Superior temporal gyrus (tissue), 1 donor: Measurements from ENCODE around the gene CHPF.

Experiments used
- DNase-seq: peaks from one replicate; pipeline ENCODE4 v3.0.0-alpha.2; 2016; ENCODE audit errors: extremely low spot score

The CHPF gene

DNA sequence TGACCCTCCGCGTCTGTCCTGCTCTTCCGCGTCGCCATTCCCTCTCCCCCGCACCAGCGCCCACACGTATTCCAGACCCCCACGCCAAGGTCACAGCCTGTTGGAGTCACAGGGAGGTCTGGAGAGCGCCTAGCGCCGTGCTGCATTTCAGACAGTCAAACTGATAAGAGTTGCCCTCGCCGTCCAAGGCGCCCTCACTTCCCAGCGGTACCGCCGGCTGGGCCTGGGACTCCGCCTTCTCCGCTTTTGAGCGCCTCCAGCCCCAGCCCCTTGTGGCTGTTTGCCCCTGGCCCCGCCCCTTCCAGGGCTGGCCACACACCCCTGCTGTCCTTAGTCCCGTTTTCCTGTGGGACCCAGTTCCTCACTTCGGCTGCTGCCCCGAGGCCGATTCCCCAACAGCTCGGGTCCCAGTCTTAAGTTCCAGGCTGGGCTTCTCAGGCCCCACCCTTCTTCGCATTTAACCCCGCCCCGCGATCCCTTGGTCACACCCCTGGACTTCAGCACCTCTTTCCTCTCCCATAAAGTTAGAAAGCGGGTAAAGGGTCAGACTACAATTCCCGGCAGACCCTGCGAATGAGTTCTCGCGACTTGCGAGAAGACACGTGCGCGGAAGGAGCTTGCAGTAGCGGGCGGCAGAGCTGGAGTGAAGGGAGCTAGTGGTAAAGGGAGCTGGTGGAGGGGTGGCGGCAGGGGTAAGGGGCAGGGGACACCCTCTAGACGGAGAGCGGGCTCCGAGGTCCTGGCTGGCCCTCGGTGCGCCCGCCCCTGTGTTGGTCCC is 45.1 kb downstream of the CHPF start, which contains the start of gene GMPPA:
Gene GMPPA (plus strand): TSS at position 612 of the 778 bp plus-strand sequence. CDS start 1,085 bp downstream, outside the sequence.
- DNase-seq: peak; percentile 95

DNA sequence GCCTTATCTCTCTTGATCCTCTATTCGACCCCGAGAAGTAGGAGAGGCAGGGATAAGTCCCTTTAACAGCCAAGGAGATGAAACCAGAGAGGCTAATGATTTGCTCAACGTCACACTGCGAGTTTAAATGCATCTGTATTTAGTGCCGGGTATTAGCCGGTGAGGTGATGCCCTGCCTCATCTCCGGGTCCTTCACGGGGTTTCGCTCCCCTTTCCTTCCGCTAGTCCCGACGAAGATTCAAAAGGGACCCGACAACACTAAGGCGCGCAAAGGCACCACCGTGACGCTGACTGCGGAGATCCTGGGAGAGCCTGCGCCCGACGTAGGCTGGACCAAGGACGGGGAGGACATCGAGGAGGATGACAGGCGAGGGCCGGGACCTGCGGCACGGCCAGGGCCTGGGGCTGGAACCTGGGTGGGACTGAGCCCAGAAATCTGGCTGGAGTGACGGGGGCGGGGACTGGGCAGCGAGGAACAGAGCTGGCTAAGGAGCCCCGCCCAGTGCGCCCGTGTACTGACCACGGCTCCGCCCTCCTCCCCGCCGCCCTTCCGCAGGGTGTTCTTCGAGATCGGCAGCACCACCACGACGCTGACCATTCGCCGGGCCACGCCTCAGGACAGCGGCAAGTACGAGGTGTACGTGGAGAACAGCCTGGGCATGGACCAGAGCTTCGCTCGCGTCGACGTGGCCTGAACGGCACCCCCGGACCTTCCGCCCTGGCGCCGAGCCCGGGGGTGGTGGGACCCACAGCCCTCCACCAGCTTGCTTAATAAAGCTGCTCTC is 45.9 kb downstream of the CHPF start:
- DNase-seq: no peak

DNA sequence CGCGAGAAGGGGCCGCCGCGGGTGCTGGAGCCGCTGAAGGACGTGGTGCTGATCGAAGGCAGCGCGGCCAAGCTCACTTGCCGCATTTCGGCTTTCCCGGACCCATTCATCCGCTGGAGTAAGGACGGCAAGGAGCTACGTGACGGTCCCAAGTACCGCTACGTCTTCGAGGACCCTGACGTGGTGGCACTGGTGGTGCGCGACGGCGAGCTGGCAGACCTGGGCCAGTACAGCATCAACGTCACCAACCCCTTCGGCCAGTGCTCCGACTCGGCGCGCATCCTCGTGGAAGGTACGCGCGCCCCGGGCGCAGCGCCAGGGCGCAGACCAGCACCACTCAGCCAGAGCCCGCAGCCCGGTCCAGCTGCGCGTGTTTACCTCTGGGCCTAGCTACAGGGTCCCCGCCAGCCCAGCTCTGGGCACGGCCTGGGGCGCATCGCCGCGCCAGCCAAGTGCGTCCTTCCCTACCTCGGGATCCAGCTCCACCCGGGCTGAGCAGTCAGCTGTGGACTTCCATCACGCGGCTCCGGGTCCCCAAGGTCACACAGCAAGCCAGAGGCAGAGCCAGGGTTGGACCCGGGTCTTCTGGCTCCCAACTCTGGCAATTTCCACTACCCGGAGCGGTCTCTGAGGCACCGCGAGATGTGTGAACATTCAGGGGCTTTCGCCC is 46.6 kb downstream of the CHPF start:
- no peak for DNase-seq

DNA sequence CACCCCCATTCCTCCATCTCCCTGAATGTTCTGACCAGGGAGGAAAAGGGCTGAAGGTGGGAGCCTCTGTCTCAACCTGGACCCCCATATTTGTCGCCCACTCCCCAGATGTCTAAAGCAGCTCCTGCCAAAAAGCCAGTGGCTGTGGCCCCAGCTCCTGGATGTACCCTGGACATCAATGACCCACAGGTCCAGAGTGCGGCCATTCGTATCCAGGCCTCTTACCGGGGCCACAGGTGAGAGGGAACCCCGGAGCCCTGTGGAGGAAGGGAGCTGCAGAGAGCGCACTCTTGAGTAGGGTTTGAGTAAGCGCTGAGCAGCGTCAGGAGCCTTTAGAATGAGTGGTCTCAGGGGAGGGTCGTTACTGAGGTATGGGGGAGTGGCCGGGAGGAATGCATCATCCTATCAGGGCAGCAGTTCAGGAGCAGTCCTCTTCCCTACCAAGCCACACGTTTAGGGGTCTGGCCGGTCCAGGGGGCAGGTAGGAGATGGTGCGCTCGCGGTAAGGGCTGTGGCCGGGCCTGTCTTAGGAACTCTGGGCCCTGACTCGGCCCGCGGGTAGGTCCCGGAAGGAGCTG is 47.3 kb downstream of the CHPF start:
- DNase-seq: no peak

DNA sequence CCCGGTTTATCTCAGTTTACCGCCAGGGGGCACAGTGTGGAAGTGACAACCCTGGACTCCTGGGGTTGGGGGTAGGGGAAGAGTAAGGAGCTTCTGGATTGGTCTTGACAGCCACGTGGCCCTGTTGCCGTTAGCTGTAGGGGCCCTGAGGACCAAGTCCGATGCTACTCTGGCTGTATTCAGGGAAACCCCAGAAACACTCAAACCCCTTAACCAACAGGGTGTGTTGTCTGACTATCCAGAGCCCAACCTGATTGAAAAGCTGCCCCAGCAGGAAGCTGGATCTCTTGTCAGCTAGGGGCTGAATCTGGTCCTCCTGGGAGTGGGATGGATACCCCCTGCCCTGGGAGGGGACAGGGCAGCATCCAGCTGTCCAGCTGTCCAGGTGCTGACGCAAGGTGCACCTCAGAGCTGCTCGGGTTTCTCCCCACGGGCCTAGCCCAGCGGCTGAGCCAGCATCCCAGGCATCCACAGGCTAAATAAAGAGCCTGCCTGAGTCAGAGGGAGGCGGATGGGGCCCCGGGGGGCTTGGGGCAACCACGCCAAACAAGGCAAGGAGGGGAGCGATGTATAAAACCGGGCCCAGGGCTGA is 48.0 kb downstream of the CHPF start:
- peak; percentile 75 for DNase-seq

DNA sequence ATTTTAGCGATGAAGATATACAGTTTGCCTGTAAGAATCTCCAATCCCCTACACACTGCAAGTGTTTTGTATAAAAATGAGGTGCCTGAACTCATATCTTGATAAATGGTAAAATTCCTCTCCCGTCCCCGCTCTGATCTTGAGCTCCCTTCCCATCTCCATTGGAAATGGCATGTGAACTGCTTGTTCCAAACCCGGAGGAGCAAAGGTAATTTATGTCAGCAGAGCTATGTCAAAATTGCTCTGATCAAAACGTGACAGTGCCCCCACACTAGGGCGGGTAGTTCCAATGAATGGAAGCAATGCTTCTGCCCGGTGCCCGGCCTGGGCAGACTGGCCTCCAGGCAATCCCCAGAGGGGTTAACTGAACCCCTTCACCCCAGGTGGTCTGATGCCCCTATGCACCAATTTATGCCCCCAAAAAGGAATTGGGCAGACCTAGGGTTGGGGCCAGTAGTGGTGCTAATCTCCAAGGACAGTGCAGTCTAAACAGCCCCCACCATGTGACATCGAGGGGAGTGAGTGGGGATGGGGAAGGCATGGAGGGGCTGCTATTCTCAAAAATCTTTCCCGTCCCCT is 48.6 kb downstream of the CHPF start:
- DNase-seq: no peak

DNA sequence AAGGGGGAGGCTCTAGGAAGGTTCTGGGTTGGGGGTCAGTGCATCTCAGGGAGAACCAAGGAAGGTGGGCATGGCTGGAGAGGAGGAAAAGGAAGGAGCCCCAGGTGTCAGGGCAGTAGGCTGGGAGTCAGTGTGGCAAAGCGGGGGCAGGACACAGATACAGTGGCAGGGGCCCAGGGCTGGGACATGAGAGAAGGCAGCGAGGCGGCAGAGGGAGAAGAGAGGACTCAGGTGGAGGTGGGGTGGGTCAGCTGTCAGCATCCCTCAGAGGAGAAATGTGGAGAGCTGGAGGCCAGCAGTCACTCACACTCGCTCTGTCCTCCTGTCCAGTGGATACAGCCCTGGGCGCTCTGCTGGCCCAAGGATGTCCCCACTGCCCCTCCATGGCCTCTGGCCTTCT is 50.5 kb downstream of the CHPF start:
- DNase-seq: no peak

DNA sequence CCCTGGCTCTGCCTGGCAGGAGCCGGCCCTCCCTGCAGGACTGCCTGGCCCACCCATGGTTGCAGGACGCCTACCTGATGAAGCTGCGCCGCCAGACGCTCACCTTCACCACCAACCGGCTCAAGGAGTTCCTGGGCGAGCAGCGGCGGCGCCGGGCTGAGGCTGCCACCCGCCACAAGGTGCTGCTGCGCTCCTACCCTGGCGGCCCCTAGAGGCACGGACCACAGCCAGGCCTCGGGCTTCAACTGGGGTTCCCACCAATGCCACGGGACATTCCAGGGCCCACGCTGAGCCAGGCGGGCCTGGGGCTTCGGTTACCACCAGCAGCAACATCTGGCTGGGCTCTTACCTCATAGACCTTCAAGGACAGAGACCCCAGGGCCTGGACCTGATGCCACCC is 51.0 kb downstream of the CHPF start:
- DNase-seq: no peak

DNA sequence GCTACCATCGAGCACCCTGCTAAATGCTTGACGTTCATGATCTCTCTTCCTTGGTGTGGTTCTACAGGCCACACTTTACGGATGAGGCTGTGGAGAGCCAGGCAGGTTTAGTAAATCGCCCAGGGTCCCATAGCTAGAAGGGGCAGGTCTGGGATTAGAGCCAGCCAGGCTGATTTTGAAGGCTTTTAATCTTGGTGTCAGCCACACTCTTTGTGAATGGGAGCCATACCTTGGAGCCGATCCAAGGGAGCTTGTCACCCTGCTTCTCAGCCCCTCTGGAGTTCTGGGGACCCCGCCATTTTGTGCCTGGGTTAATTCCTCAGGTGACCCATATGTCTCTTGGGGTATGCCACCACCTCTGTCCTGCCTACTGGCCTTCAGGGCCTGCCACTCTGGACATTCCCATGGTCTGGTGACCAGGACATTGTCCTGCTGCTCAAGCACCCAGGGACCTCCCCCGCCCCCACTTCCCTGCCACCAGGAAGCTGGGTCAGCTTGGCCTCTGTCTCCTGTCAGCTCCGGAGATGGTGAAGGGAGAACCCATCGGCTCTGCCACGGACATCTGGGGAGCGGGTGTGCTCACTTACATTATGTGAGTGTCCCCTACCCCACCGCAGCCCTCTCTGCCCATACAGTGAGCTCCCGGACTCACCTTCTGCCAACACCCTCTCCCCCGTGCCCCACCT is 52.2 kb downstream of the CHPF start:
- no peak for DNase-seq

DNA sequence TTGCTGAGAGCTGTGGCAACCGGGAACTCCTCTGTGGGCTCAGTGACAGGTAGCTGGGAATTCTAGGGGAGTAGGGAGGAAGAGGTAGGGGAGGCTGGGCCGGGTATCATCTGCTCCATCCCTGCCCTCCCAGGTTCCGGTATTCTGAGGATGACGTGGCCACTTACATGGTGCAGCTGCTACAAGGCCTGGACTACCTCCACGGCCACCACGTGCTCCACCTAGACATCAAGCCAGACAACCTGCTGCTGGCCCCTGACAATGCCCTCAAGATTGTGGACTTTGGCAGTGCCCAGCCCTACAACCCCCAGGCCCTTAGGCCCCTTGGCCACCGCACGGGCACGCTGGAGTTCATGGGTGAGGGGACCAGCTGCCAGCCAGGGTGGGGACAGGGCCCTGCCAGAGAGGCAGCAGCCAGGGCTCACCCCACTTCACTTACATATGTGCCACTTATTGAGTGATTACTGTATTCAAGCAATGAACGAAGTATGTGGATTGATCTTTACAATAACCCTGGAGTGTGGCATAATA is 52.9 kb downstream of the CHPF start:
- DNase-seq: no peak

DNA sequence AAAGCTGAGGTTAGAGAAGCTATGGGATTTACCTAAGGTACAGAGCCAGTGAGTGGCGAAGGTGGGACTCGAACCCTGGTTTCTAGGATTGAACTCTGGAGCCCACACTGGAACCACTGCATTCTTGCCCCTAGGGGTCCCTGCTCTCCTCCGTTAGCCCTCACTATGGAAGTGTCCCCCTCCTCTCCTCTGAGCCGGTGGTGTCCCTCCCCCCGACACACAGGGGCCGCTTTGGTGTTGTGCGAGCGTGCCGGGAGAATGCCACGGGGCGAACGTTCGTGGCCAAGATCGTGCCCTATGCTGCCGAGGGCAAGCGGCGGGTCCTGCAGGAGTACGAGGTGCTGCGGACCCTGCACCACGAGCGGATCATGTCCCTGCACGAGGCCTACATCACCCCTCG is 53.4 kb downstream of the CHPF start:
- no peak for DNase-seq

DNA sequence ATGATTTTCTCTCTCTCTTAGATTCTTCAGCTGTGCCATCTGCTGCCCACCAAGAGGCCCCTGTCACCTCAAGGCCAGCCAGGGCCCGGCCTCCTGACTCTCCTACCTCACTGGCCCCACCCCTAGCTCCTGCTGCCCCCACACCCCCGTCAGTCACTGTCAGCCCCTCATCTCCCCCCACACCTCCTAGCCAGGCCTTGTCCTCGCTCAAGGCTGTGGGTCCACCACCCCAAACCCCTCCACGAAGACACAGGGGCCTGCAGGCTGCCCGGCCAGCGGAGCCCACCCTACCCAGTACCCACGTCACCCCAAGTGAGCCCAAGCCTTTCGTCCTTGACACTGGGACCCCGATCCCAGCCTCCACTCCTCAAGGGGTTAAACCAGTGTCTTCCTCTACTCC is 54.3 kb downstream of the CHPF start:
- no peak for DNase-seq
